Measurements from ENCODE around the gene SLCO2B1. TPM values are rescaled to one million over a fixed set of nuclear protein-coding genes. Genes with fewer than 3 reads are reported as not detected.

SLCO2B1 gene
- total and polyA plus RNA-seq, 2 experiments from 2014 or later = not detected

DNA sequence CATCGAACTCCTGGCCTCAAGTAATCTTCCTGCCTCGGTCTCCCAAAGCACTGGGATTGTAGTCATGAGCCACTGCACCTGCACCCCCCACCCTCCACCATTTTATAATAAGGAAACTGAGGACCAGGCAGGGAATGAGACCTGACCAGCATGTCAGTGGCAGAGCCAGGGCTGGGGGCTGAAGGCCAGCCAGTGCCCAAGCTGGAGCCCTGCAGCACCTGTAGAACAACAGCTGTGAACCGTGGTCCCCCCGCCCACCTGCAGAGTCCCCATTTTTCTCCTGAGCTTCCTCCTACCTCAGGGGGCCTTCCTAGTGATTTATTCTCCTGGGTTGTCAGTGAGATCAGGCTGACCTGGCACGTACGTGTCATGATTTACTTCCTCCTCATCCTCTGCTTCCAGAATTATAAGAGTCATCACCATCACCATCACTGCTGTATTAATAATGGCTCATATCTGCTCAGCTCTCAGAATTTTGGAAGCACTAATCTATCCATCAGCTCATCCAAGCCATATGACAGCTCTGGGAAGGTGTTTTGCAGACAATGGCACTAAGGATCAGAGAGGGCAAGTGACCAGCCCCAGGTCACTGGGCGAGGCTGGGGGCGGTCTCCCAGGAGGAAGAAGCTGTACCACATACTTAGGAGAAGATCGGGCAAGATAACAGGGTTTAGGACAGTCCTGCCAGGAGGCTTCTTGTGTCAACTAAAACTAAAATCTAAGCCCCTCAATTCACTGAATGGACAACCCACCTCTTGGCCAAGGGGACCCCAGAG is 5.5 kb upstream of the SLCO2B1 start (continued):
- TF ChIP-seq, protein P1, sequence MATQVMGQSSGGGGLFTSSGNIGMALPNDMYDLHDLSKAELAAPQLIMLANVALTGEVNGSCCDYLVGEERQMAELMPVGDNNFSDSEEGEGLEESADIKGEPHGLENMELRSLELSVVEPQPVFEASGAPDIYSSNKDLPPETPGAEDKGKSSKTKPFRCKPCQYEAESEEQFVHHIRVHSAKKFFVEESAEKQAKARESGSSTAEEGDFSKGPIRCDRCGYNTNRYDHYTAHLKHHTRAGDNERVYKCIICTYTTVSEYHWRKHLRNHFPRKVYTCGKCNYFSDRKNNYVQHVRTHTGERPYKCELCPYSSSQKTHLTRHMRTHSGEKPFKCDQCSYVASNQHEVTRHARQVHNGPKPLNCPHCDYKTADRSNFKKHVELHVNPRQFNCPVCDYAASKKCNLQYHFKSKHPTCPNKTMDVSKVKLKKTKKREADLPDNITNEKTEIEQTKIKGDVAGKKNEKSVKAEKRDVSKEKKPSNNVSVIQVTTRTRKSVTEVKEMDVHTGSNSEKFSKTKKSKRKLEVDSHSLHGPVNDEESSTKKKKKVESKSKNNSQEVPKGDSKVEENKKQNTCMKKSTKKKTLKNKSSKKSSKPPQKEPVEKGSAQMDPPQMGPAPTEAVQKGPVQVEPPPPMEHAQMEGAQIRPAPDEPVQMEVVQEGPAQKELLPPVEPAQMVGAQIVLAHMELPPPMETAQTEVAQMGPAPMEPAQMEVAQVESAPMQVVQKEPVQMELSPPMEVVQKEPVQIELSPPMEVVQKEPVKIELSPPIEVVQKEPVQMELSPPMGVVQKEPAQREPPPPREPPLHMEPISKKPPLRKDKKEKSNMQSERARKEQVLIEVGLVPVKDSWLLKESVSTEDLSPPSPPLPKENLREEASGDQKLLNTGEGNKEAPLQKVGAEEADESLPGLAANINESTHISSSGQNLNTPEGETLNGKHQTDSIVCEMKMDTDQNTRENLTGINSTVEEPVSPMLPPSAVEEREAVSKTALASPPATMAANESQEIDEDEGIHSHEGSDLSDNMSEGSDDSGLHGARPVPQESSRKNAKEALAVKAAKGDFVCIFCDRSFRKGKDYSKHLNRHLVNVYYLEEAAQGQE (IDR thresholded peaks at IDR 0.05; ENCODE audit: unreplicated experiment) = no peak
- TF ChIP-seq, protein P2, sequence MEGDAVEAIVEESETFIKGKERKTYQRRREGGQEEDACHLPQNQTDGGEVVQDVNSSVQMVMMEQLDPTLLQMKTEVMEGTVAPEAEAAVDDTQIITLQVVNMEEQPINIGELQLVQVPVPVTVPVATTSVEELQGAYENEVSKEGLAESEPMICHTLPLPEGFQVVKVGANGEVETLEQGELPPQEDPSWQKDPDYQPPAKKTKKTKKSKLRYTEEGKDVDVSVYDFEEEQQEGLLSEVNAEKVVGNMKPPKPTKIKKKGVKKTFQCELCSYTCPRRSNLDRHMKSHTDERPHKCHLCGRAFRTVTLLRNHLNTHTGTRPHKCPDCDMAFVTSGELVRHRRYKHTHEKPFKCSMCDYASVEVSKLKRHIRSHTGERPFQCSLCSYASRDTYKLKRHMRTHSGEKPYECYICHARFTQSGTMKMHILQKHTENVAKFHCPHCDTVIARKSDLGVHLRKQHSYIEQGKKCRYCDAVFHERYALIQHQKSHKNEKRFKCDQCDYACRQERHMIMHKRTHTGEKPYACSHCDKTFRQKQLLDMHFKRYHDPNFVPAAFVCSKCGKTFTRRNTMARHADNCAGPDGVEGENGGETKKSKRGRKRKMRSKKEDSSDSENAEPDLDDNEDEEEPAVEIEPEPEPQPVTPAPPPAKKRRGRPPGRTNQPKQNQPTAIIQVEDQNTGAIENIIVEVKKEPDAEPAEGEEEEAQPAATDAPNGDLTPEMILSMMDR (conservative IDR thresholded peaks at IDR 0.05; ENCODE audit: low read depth in 2 of 2) = no peak
- TF ChIP-seq, protein P3, sequence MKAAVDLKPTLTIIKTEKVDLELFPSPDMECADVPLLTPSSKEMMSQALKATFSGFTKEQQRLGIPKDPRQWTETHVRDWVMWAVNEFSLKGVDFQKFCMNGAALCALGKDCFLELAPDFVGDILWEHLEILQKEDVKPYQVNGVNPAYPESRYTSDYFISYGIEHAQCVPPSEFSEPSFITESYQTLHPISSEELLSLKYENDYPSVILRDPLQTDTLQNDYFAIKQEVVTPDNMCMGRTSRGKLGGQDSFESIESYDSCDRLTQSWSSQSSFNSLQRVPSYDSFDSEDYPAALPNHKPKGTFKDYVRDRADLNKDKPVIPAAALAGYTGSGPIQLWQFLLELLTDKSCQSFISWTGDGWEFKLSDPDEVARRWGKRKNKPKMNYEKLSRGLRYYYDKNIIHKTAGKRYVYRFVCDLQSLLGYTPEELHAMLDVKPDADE (IDR thresholded peaks at IDR 0.05) = no peak
- TF ChIP-seq ZNF331 (CRISPR knock-in tag; IDR thresholded peaks at IDR 0.05; ENCODE audit: low read depth) = no peak
- TF ChIP-seq STAT1 (IDR thresholded peaks at IDR 0.05; ENCODE audit: unreplicated experiment) = no peak
- no peak for TF ChIP-seq ZNF114 (CRISPR knock-in tag; IDR thresholded peaks at IDR 0.05)
- TF ChIP-seq JUNB (IDR thresholded peaks at IDR 0.05; ENCODE audit: unreplicated experiment) = no peak
- TF ChIP-seq NANOG (IDR thresholded peaks at IDR 0.05; ENCODE audit: borderline replicate concordance) = no peak
- TF ChIP-seq EZH2 (IDR thresholded peaks at IDR 0.05; ENCODE audit: low read depth, unreplicated experiment) = no peak

DNA sequence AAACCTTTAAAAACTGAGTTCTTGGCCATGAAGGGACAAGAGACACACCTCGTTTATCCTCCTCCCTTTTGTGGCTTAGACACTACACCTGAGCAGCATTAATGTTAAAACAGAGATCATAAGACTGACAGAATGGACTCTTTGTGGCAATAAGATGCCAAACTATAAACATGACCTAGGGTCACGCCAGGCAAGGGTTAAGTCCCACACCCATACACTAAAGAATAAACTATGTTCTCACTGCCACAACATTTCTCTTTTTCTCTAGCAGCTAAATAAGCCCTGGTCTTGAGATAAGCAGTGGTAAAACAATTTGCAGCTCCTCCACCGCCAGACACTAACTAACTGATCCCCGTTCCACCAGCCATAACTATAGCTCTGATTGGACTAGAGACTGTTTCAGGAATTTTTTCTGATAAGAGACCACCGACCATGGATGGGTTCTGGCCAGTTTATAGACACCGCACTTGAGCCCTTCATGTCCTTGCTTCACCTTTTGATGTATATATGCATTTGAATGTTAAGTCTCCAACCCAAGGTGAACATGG is 4.9 kb upstream of the SLCO2B1 start:
- no peaks in the 10 kb centered on the region for H3F3A ChIP-seq (replicated peaks; ENCODE audit: low read depth)
- H3K36me3 ChIP-seq (ENCODE audit: insufficient read depth) = no peaks in the 10 kb centered on the region
- Mint-ChIP-seq H3K27me3 (ENCODE audit: insufficient read depth, low read depth, poor library complexity) (peaks cover 20% of the 10 kb centered on the region), H3K9me3 (no peaks in the 10 kb centered on the region), H3K4me3 (no peak overlapping the region), H3K4me1 (peaks cover 7% of the 10 kb centered on the region), H3K36me3 (ENCODE audit: low read depth) (no peaks in the 10 kb centered on the region), H3K27ac (no peak overlapping the region)
- DNase-seq (ENCODE audit: low spot score) = no peak
- no peaks in the 10 kb centered on the region for H3K27me3 ChIP-seq (ENCODE audit: insufficient read depth)
- H3K4me3 ChIP-seq = no peak overlapping the region
- no peak overlapping the region for H3K4me2 ChIP-seq
- H4K20me1 ChIP-seq (replicated peaks; ENCODE audit: insufficient read depth) = no peaks in the 10 kb centered on the region
- no peak for ATAC-seq
- H3K9me2 ChIP-seq (ENCODE audit: insufficient read depth) = no peaks in the 10 kb centered on the region
- no peaks in the 10 kb centered on the region for H3K79me2 ChIP-seq (replicated peaks; ENCODE audit: insufficient read depth)
- no peak overlapping the region for H3K27ac ChIP-seq (ENCODE audit: low read depth)
- no peaks in the 10 kb centered on the region for H3K4me1 ChIP-seq (ENCODE audit: insufficient read depth)
- no peak overlapping the region for H2AFZ ChIP-seq
- TF ChIP-seq ZNF114 (CRISPR knock-in tag; IDR thresholded peaks at IDR 0.05) (no peak), NANOG (IDR thresholded peaks at IDR 0.05; ENCODE audit: borderline replicate concordance) (no peak), JUNB (IDR thresholded peaks at IDR 0.05; ENCODE audit: unreplicated experiment) (no peak), EZH2phosphoT487 (IDR thresholded peaks at IDR 0.05; ENCODE audit: unreplicated experiment) (no peak), STAT1 (IDR thresholded peaks at IDR 0.05; ENCODE audit: unreplicated experiment) (no peak), POLR2AphosphoS5 (IDR thresholded peaks at IDR 0.05; ENCODE audit: low read depth) (no peak), ZNF331 (CRISPR knock-in tag; IDR thresholded peaks at IDR 0.05; ENCODE audit: low read depth) (no peak)
- TF ChIP-seq, protein P3 (IDR thresholded peaks at IDR 0.05) = no peak
- TF ChIP-seq, protein P2 (conservative IDR thresholded peaks at IDR 0.05; ENCODE audit: low read depth in 2 of 2) = no peak
- TF ChIP-seq, protein P1 (IDR thresholded peaks at IDR 0.05; ENCODE audit: unreplicated experiment) = no peak
